ENCODE measurements around the gene ANKRD33B.
"Not testable (repeated sequence)": the region's sequence is repeated elsewhere in the genome, so short reads cannot be mapped to it uniquely, and the experiment has no call there.

The ANKRD33B gene

GRCh38 chr5:10633271-10634049, 69.6 kb downstream of the ANKRD33B start:
- no peak for DNase-seq (ENCODE audit: low read depth in 2 of 3, low spot score in 1 of 3)

- no peak for DNase-seq (ENCODE audit: low read depth in 2 of 3, low spot score in 1 of 3)
These were observed 70.2 kb downstream of the ANKRD33B start for GRCh38 chr5:10634050-10634449.

- DNase-seq (ENCODE audit: low read depth in 2 of 3, low spot score in 1 of 3): no peak
These were observed 70.7 kb downstream of the ANKRD33B start for GRCh38 chr5:10634562-10634961.

GRCh38 chr5:10635257-10635866, 71.5 kb downstream of the ANKRD33B start:
- peak; percentile 67 to 77 (median 72) for DNase-seq (ENCODE audit: low read depth in 2 of 3, low spot score in 1 of 3)

GRCh38 chr5:10635867-10636350, 72.0 kb downstream of the ANKRD33B start:
- no peak for DNase-seq (ENCODE audit: low read depth in 2 of 3, low spot score in 1 of 3)

- no peak for DNase-seq (ENCODE audit: low read depth in 2 of 3, low spot score in 1 of 3)
These were observed 72.7 kb downstream of the ANKRD33B start for GRCh38 chr5:10636363-10637142.

GRCh38 chr5:10637944-10638343, 74.1 kb downstream of the ANKRD33B start:
- no peak for DNase-seq (ENCODE audit: low read depth in 2 of 3, low spot score in 1 of 3)

- not testable (repeated sequence) for DNase-seq (ENCODE audit: low read depth in 2 of 3, low spot score in 1 of 3)
These were observed 74.9 kb downstream of the ANKRD33B start for GRCh38 chr5:10638723-10639122.

- no peak for DNase-seq (ENCODE audit: low read depth in 2 of 3, low spot score in 1 of 3)
These were observed 76.0 kb downstream of the ANKRD33B start for GRCh38 chr5:10639846-10640368.

- no peak for DNase-seq (ENCODE audit: low read depth in 2 of 3, low spot score in 1 of 3)
These were observed 78.5 kb downstream of the ANKRD33B start for GRCh38 chr5:10642367-10642766.

- DNase-seq (ENCODE audit: low read depth in 2 of 3, low spot score in 1 of 3): no peak
These were observed 80.3 kb downstream of the ANKRD33B start for GRCh38 chr5:10644192-10644591.

- DNase-seq (ENCODE audit: low read depth in 2 of 3, low spot score in 1 of 3): no peak
These were observed 81.3 kb downstream of the ANKRD33B start for GRCh38 chr5:10645146-10645545.

- DNase-seq (ENCODE audit: low read depth in 2 of 3, low spot score in 1 of 3): no peak
These were observed 81.8 kb downstream of the ANKRD33B start for GRCh38 chr5:10645671-10646070.

- no peak for DNase-seq (ENCODE audit: low read depth in 2 of 3, low spot score in 1 of 3)
These were observed 83.8 kb downstream of the ANKRD33B start for GRCh38 chr5:10647640-10648039.

- no peak for DNase-seq (ENCODE audit: low read depth in 2 of 3, low spot score in 1 of 3)
These were observed 85.2 kb downstream of the ANKRD33B start for GRCh38 chr5:10648806-10649665.

GRCh38 chr5:10649666-10650380, 86.0 kb downstream of the ANKRD33B start:
- no peak for DNase-seq (ENCODE audit: low read depth in 2 of 3, low spot score in 1 of 3)

- DNase-seq (ENCODE audit: low read depth in 2 of 3, low spot score in 1 of 3): no peak
These were observed 88.3 kb downstream of the ANKRD33B start for GRCh38 chr5:10652151-10652550.

- DNase-seq (ENCODE audit: low read depth in 2 of 3, low spot score in 1 of 3): no peak
These were observed 88.7 kb downstream of the ANKRD33B start for GRCh38 chr5:10652606-10653005.

- no peak for DNase-seq (ENCODE audit: low read depth in 2 of 3, low spot score in 1 of 3)
These were observed 89.2 kb downstream of the ANKRD33B start for GRCh38 chr5:10653043-10653442.

Measured in stimulated activated CD4-positive, alpha-beta T cell treated with anti-CD3 and anti-CD28 coated beads, Interleukin-12 subunit alpha, Interleukin-12 subunit beta, amount 100 ng/mL, for 48 hours (primary cell).